Naive thymus-derived CD4-positive, alpha-beta T cell (primary cell): ENCODE data around the gene AKR1C4. TPM values are rescaled to one million over a fixed set of nuclear protein-coding genes. Genes with fewer than 3 reads are reported as not detected.
"Not testable (repeated sequence)": the region's sequence is repeated elsewhere in the genome, so short reads cannot be mapped to it uniquely, and the experiment has no call there.

Experiments
- ATAC-seq: fragments of 150-1000 bp; cut with Tn5 transposase; 2 replicates; pipeline ENCODE4 v1.10.0; 2021; ENCODE audit warnings: mild to moderate bottlenecking, moderate library complexity
- CTCF ChIA-PET: fragments of 350-600 bp; sonication (Branson Sonifier 250); formaldehyde crosslinking; loops from one replicate; lab custom pipeline; 2021; ENCODE audit warnings: antibody characterized with exemption; lab: Charles Lee
- POLR2A ChIA-PET: fragments of 350-600 bp; sonication (Branson Sonifier 250); formaldehyde crosslinking; loops from one replicate; lab custom pipeline; 2021; ENCODE audit warnings: antibody characterized with exemption, inconsistent platforms; lab: Charles Lee
- DNase-seq, 9 donors: peaks; one replicate each; pipeline versions ENCODE4 v3.0.0 to v3.0.0-alpha.2; 2020 to 2022; ENCODE audit warnings: mixed read lengths in 1 of 9
- H3K27ac ChIP-seq: one replicate; pipeline ENCODE4 v1.7.0; 2013; ENCODE audit warnings: mild to moderate bottlenecking, low read depth, low read length, moderate library complexity
- H3K27me3 ChIP-seq, 2 donors: one replicate each; pipeline ENCODE4 v1.7.0; 2013; ENCODE audit warnings: low read length in 2 of 2, mild to moderate bottlenecking in 2 of 2, moderate library complexity in 2 of 2; ENCODE audit not compliant: control insufficient read depth in 2 of 2, insufficient read depth in 2 of 2
- H3K36me3 ChIP-seq, 3 experiments: 1 replicate in 2 of 3; 2 replicates in 1 of 3; pipeline ENCODE4 v1.7.0; 2013; ENCODE audit warnings: low read length in 3 of 3, mild to moderate bottlenecking in 3 of 3, moderate library complexity in 1 of 3; ENCODE audit not compliant: insufficient read depth in 3 of 3, control insufficient read depth in 2 of 3
- H3K4me1 ChIP-seq, 2 donors: one replicate each; pipeline ENCODE4 v1.7.0; 2013; ENCODE audit warnings: low read length in 2 of 2, mild to moderate bottlenecking in 2 of 2, moderate library complexity in 1 of 2; ENCODE audit not compliant: control insufficient read depth in 2 of 2, insufficient read depth in 2 of 2
- H3K4me3 ChIP-seq: 2 replicates; pipeline ENCODE4 v1.7.0; 2013; ENCODE audit warnings: mild to moderate bottlenecking, low read length
- H3K9me3 ChIP-seq, 3 experiments: 1 replicate in 2 of 3; 2 replicates in 1 of 3; pipeline ENCODE4 v1.7.0; 2013; ENCODE audit warnings: low read length in 3 of 3; ENCODE audit not compliant: control insufficient read depth in 2 of 3
- H3K27ac Mint-ChIP-seq, 9 donors: one replicate each; pipeline ENCODE4 v1.8.0; 2020 to 2022; ENCODE audit warnings: mixed read lengths in 9 of 9, mild to moderate bottlenecking in 8 of 9, moderate library complexity in 5 of 9, inconsistent platforms in 2 of 9
- H3K27me3 Mint-ChIP-seq, 5 donors: one replicate each; pipeline ENCODE4 v1.8.0; 2021 to 2022; ENCODE audit warnings: mixed read lengths in 5 of 5, mild to moderate bottlenecking in 1 of 5
- H3K36me3 Mint-ChIP-seq, 5 donors: one replicate each; pipeline ENCODE4 v1.8.0; 2020 to 2022; ENCODE audit warnings: mixed read lengths in 5 of 5, mild to moderate bottlenecking in 3 of 5, inconsistent platforms in 1 of 5
- H3K4me1 Mint-ChIP-seq, 7 donors: one replicate each; pipeline ENCODE4 v1.8.0; 2020 to 2022; ENCODE audit warnings: mixed read lengths in 7 of 7, mild to moderate bottlenecking in 3 of 7, inconsistent platforms in 1 of 7
- H3K4me3 Mint-ChIP-seq, 10 donors: one replicate each; pipeline ENCODE4 v1.8.0; 2020 to 2022; ENCODE audit warnings: mild to moderate bottlenecking in 10 of 10, mixed read lengths in 10 of 10, moderate library complexity in 6 of 10, inconsistent platforms in 2 of 10
- H3K9me3 Mint-ChIP-seq, 11 donors: one replicate each; pipeline ENCODE4 v1.8.0; 2020 to 2022; ENCODE audit warnings: mixed read lengths in 11 of 11, mild to moderate bottlenecking in 4 of 11, inconsistent platforms in 1 of 11, moderate library complexity in 1 of 11
- intact Hi-C, 2 donors: fragments of 100-400 bp; cut with micrococcal nuclease; formaldehyde crosslinking; loops; one replicate each; pipeline ENCODE4 v1.15.1; 2023
- polyA plus RNA-seq, 2 donors: library from polyadenylated mRNA; unstranded; fragments of 300-500 nt; fragmentation: Illumina TruSeq; gene quantifications; one replicate each; pipeline ENCODE4 v1.2.3, GENCODE V29; 2021
- total RNA-seq, 6 experiments: library from RNA in 5 of 6; stranded (reverse) in 5 of 6; gene quantifications; 1 replicate in 5 of 6; 2 replicates in 1 of 6; pipeline ENCODE4 v1.2.3 and lab custom pipeline; 2021 to 2026

Gene AKR1C4
- total and polyA plus RNA-seq, 7 experiments from 2014 or later: not detected

GRCh38 chr10:5257768-5258167 lies 61.1 kb downstream of the AKR1C4 start:
- H3K27ac ChIP-seq, H3K9me3 ChIP-seq, CTCF ChIA-PET, H3K4me1 Mint-ChIP-seq, ATAC-seq, DNase-seq, H3K27ac Mint-ChIP-seq, H3K4me3 ChIP-seq, H3K27me3 ChIP-seq, H3K36me3 ChIP-seq, intact Hi-C loops, POLR2A ChIA-PET, H3K9me3 Mint-ChIP-seq, H3K4me3 Mint-ChIP-seq, H3K4me1 ChIP-seq: not testable (repeated sequence)
- Mint-ChIP-seq H3K27me3 (peaks cover 0 to 40% (median 0%) of the 10 kb centered on the region in 5 donors), H3K36me3 (peaks cover 0 to 12% (median 3%) of the 10 kb centered on the region in 5 donors)

- Histone ChIP-seq H3K9me3 (peaks cover 0 to 1% (median 0%) of the 10 kb centered on the region in 3 experiments), H3K36me3 (no peaks in the 10 kb centered on the region), H3K27me3 (no peaks in the 10 kb centered on the region), H3K4me1 (no peaks in the 10 kb centered on the region), H3K27ac (no peak overlapping the region), H3K4me3 (no peak overlapping the region)
- H3K4me3 Mint-ChIP-seq: no peak overlapping the region
- intact Hi-C loops: no loop called here
- POLR2A ChIA-PET: no interaction called here
- DNase-seq (no peak), ATAC-seq (no peak)
- H3K27ac Mint-ChIP-seq: no peak overlapping the region
- CTCF ChIA-PET: no interaction called here
- H3K9me3 Mint-ChIP-seq: peaks cover 0 to 10% (median 5%) of the 10 kb centered on the region in 11 donors
- H3K36me3 Mint-ChIP-seq: peaks cover 3 to 13% (median 5%) of the 10 kb centered on the region in 5 donors
- peaks cover 0 to 31% (median 0%) of the 10 kb centered on the region in 5 donors for H3K27me3 Mint-ChIP-seq
- H3K4me1 Mint-ChIP-seq: peaks cover 0 to 2% (median 0%) of the 10 kb centered on the region in 7 donors
These were observed 62.7 kb downstream of the AKR1C4 start for GRCh38 chr10:5259132-5259951.

GRCh38 chr10:5259952-5260578 lies 63.4 kb downstream of the AKR1C4 start:
- POLR2A ChIA-PET: no interaction called here
- no peak overlapping the region for H3K4me3 ChIP-seq
- intact Hi-C loops: no loop called here
- H3K9me3 ChIP-seq: peaks cover 0 to 5% (median 0%) of the 10 kb centered on the region in 3 experiments
- H3K36me3 ChIP-seq: no peaks in the 10 kb centered on the region
- Mint-ChIP-seq H3K4me1 (no peaks in the 10 kb centered on the region), H3K27me3 (peaks cover 0 to 29% (median 0%) of the 10 kb centered on the region in 5 donors), H3K36me3 (peaks cover 3 to 16% (median 6%) of the 10 kb centered on the region in 5 donors), H3K27ac (no peak overlapping the region), H3K4me3 (no peak overlapping the region), H3K9me3 (peaks cover 0 to 14% (median 6%) of the 10 kb centered on the region in 11 donors)
- ATAC-seq: no peak
- no peak overlapping the region for H3K27ac ChIP-seq
- H3K27me3 ChIP-seq: no peaks in the 10 kb centered on the region
- no peak for DNase-seq
- H3K4me1 ChIP-seq: no peaks in the 10 kb centered on the region
- CTCF ChIA-PET: no interaction called here

GRCh38 chr10:5260828-5261227 lies 64.2 kb downstream of the AKR1C4 start:
- intact Hi-C loops: no loop called here
- peaks cover 0 to 21% (median 10%) of the 10 kb centered on the region in 11 donors for H3K9me3 Mint-ChIP-seq
- no peak for DNase-seq
- ChIA-PET CTCF (no interaction called here), POLR2A (no interaction called here)
- Histone ChIP-seq H3K27ac (no peak overlapping the region), H3K36me3 (no peaks in the 10 kb centered on the region), H3K4me3 (no peak overlapping the region), H3K27me3 (no peaks in the 10 kb centered on the region), H3K9me3 (peaks cover 0 to 5% (median 0%) of the 10 kb centered on the region in 3 experiments), H3K4me1 (no peaks in the 10 kb centered on the region)
- H3K4me3 Mint-ChIP-seq: no peak overlapping the region
- no peak for ATAC-seq
- H3K27ac Mint-ChIP-seq: no peak overlapping the region
- H3K27me3 Mint-ChIP-seq: peaks cover 0 to 28% (median 0%) of the 10 kb centered on the region in 5 donors
- H3K36me3 Mint-ChIP-seq: peaks cover 3 to 23% (median 10%) of the 10 kb centered on the region in 5 donors
- H3K4me1 Mint-ChIP-seq: no peaks in the 10 kb centered on the region

GRCh38 chr10:5265139-5265538 lies 68.5 kb downstream of the AKR1C4 start:
- Histone ChIP-seq H3K4me3 (no peak overlapping the region), H3K27ac (no peak overlapping the region), H3K36me3 (no peaks in the 10 kb centered on the region), H3K4me1 (no peaks in the 10 kb centered on the region), H3K9me3 (peaks cover 0 to 5% (median 0%) of the 10 kb centered on the region in 3 experiments), H3K27me3 (no peaks in the 10 kb centered on the region)
- Mint-ChIP-seq H3K27ac (no peak overlapping the region), H3K4me1 (no peaks in the 10 kb centered on the region), H3K4me3 (no peak overlapping the region), H3K9me3 (peaks cover 0 to 37% (median 11%) of the 10 kb centered on the region in 11 donors), H3K27me3 (peaks cover 0 to 35% (median 0%) of the 10 kb centered on the region in 5 donors), H3K36me3 (peaks cover 7 to 32% (median 22%) of the 10 kb centered on the region in 5 donors)
- DNase-seq (no peak), ATAC-seq (no peak)
- CTCF ChIA-PET: no interaction called here
- intact Hi-C loops: no loop called here
- POLR2A ChIA-PET: no interaction called here

- Histone ChIP-seq H3K4me1 (no peaks in the 10 kb centered on the region), H3K36me3 (no peaks in the 10 kb centered on the region), H3K4me3 (no peak overlapping the region), H3K27ac (no peak overlapping the region), H3K9me3 (peaks cover 0 to 5% (median 0%) of the 10 kb centered on the region in 3 experiments), H3K27me3 (no peaks in the 10 kb centered on the region)
- Mint-ChIP-seq H3K27ac (no peak overlapping the region), H3K4me1 (peaks cover 0 to 3% (median 0%) of the 10 kb centered on the region in 7 donors), H3K9me3 (peaks cover 0 to 37% (median 11%) of the 10 kb centered on the region in 11 donors), H3K27me3 (peaks cover 0 to 30% (median 0%) of the 10 kb centered on the region in 5 donors), H3K36me3 (peaks cover 4 to 36% (median 24%) of the 10 kb centered on the region in 5 donors), H3K4me3 (no peak overlapping the region)
- DNase-seq (no peak), ATAC-seq (no peak)
- intact Hi-C loops: no loop called here
- ChIA-PET POLR2A (interaction anchor here (0.9 kb wide), 1 partner anchor 72 kb away, joined by 3 read pairs; no protein-coding TSS in a partner anchor), CTCF (no interaction called here)
These were observed 69.7 kb downstream of the AKR1C4 start for GRCh38 chr10:5266351-5266750.
